ENCODE data around the gene FGD2.

FGD2 gene

GRCh38 chr6:37004044-37004980 lies 1.1 kb upstream of the FGD2 start:
- Mint-ChIP-seq H3K4me3 (no peak overlapping the region), H3K27ac (no peak overlapping the region), H3K4me1 (peaks cover 8% of the 10 kb centered on the region), H3K36me3 (no peaks in the 10 kb centered on the region), H3K9me3 (no peaks in the 10 kb centered on the region), H3K27me3 (no peaks in the 10 kb centered on the region)

GRCh38 chr6:37005827-37006567 lies 542 bp downstream of the FGD2 start:
- Mint-ChIP-seq H3K27ac (no peak overlapping the region), H3K36me3 (no peaks in the 10 kb centered on the region), H3K27me3 (no peaks in the 10 kb centered on the region), H3K9me3 (no peaks in the 10 kb centered on the region), H3K4me1 (peaks cover 8% of the 10 kb centered on the region), H3K4me3 (no peak overlapping the region)

- Mint-ChIP-seq H3K9me3 (no peaks in the 10 kb centered on the region), H3K27ac (no peak overlapping the region), H3K4me3 (no peak overlapping the region), H3K4me1 (peaks cover 8% of the 10 kb centered on the region), H3K27me3 (no peaks in the 10 kb centered on the region), H3K36me3 (no peaks in the 10 kb centered on the region)
Measured at GRCh38 chr6:37006793-37007339, 1.4 kb downstream of the FGD2 start.

- Mint-ChIP-seq H3K27ac (no peak overlapping the region), H3K36me3 (no peaks in the 10 kb centered on the region), H3K27me3 (no peaks in the 10 kb centered on the region), H3K4me1 (peaks cover 8% of the 10 kb centered on the region), H3K4me3 (no peak overlapping the region), H3K9me3 (no peaks in the 10 kb centered on the region)
Measured at GRCh38 chr6:37007340-37008043, 2.0 kb downstream of the FGD2 start.

- H3K4me1 Mint-ChIP-seq, result peaks cover 8% of the 10 kb centered on the region
- no peak overlapping the region for H3K4me3 Mint-ChIP-seq
- H3K27me3 Mint-ChIP-seq, result no peaks in the 10 kb centered on the region
- H3K9me3 Mint-ChIP-seq, result no peaks in the 10 kb centered on the region
- no peak overlapping the region for H3K27ac Mint-ChIP-seq
- no peaks in the 10 kb centered on the region for H3K36me3 Mint-ChIP-seq
Measured at GRCh38 chr6:37008484-37009465, 3.3 kb downstream of the FGD2 start.

- no peak overlapping the region for H3K4me3 Mint-ChIP-seq
- peaks cover 8% of the 10 kb centered on the region for H3K4me1 Mint-ChIP-seq
- no peaks in the 10 kb centered on the region for H3K36me3 Mint-ChIP-seq
- no peaks in the 10 kb centered on the region for H3K9me3 Mint-ChIP-seq
- H3K27me3 Mint-ChIP-seq, result no peaks in the 10 kb centered on the region
- H3K27ac Mint-ChIP-seq, result no peak overlapping the region
Measured at GRCh38 chr6:37010402-37010892, 5.0 kb downstream of the FGD2 start.

GRCh38 chr6:37011656-37012378 lies 6.4 kb downstream of the FGD2 start:
- Mint-ChIP-seq H3K27me3 (no peaks in the 10 kb centered on the region), H3K4me3 (no peak overlapping the region), H3K4me1 (no peaks in the 10 kb centered on the region), H3K27ac (no peak overlapping the region), H3K36me3 (no peaks in the 10 kb centered on the region), H3K9me3 (no peaks in the 10 kb centered on the region)

- Mint-ChIP-seq H3K9me3 (no peaks in the 10 kb centered on the region), H3K27ac (no peak overlapping the region), H3K36me3 (no peaks in the 10 kb centered on the region), H3K4me1 (peaks cover 12% of the 10 kb centered on the region), H3K27me3 (no peaks in the 10 kb centered on the region), H3K4me3 (no peak overlapping the region)
Measured at GRCh38 chr6:37013516-37014491, 8.3 kb downstream of the FGD2 start.

GRCh38 chr6:37014667-37015066 lies 9.2 kb downstream of the FGD2 start:
- H3K9me3 Mint-ChIP-seq, result no peaks in the 10 kb centered on the region
- H3K27me3 Mint-ChIP-seq, result no peaks in the 10 kb centered on the region
- H3K4me1 Mint-ChIP-seq, result peaks cover 20% of the 10 kb centered on the region
- H3K4me3 Mint-ChIP-seq, result no peak overlapping the region
- no peaks in the 10 kb centered on the region for H3K36me3 Mint-ChIP-seq
- H3K27ac Mint-ChIP-seq, result no peak overlapping the region

- no peak overlapping the region for H3K27ac Mint-ChIP-seq
- H3K9me3 Mint-ChIP-seq, result no peaks in the 10 kb centered on the region
Measured at GRCh38 chr6:37015532-37015931, 10.1 kb downstream of the FGD2 start.

GRCh38 chr6:37016995-37017394 lies 11.5 kb downstream of the FGD2 start:
- Mint-ChIP-seq H3K9me3 (no peaks in the 10 kb centered on the region), H3K27ac (no peak overlapping the region), H3K4me3 (no peak overlapping the region), H3K4me1 (peaks cover 33% of the 10 kb centered on the region), H3K27me3 (no peaks in the 10 kb centered on the region), H3K36me3 (no peaks in the 10 kb centered on the region)

More at GRCh38 chr6:37015532-37015931, 10.1 kb downstream of the FGD2 start:
- Mint-ChIP-seq H3K36me3 (no peaks in the 10 kb centered on the region), H3K27me3 (no peaks in the 10 kb centered on the region), H3K4me1 (peaks cover 20% of the 10 kb centered on the region), H3K4me3 (no peak overlapping the region)

GRCh38 chr6:37017606-37018197 lies 12.2 kb downstream of the FGD2 start:
- Mint-ChIP-seq H3K27ac (peak overlapping the region; percentile 38), H3K27me3 (no peaks in the 10 kb centered on the region), H3K36me3 (no peaks in the 10 kb centered on the region), H3K4me1 (peaks cover 40% of the 10 kb centered on the region), H3K9me3 (no peaks in the 10 kb centered on the region), H3K4me3 (no peak overlapping the region)
